M059J (cell line): ENCODE data around the gene LTBP1. TPM values are rescaled to one million over a fixed set of nuclear protein-coding genes. Genes with fewer than 3 reads are reported as not detected.

Experiments
- DNase-seq: peaks from one replicate; pipeline ENCODE4 v3.0.0-alpha.2; 2012; ENCODE audit warnings: low read depth
- total RNA-seq: library from RNA; depleted of rRNA; stranded (reverse); fragments of >200 nt; shearing (Covaris generic); gene quantifications from 2 replicates; pipeline ENCODE4 v1.2.3, GENCODE V29; 2014

Gene LTBP1
- total RNA-seq, 1 experiment from 2014 or later = 9.2 TPM

- no peak for DNase-seq
Measured at GRCh38 chr2:32932825-32933755, 13.7 kb upstream of the LTBP1 start.

DNA sequence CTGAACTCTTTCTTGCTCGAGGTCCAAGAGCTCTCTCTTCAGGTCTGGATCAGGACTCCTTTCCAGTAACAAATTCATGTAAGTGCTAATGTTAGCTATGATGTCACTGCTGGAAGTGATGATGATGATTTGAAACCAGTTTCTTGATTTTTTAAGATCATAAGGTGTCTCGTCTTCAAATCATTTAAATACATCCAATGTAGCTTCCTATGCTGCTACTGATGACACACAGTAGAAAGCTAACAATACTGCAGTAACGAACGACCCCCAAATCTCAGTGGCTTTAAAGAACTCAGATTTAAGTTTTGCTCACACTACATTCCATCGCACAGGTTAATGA lies 13.0 kb upstream of the LTBP1 start:
- no peak for DNase-seq

DNA sequence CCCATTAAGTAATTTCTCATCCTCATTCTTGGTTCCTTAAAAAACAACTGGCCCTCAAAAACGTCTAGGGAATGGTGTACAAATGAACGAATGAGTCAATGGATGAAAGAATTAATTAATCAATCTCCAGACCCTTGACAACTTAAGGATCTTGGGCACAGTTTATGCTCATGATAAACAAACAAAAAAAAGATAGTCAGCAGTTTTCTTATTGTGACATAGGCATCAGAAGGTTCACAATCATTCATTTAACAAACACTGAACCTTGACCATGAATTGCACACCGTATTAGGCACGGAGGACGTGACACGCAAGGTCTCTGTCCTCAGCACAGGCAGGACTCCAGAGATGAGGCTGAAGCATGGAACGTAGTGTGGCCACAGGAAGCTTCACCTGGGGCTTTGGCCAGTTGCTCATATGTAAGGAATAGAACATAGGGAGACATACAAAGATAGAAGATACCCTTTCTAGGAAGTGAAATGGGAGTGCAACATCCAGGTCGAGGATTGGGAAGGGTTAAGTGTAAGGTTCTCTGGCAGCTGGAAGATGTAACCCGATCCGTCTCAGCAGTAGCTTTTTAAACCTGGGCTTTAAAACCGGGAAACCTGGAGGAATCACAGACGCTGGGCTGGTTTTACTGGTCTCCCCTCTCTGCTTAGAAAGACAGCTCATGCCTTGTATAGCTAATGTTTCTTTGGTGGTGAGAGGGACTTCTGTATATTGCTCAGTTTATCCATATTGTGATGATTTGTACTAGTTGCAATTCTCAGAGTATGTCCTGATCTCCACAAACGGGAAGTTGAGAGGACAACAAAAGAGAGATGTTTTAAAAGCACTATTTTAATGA lies 8.9 kb upstream of the LTBP1 start:
- peak; percentile 40 for DNase-seq

DNA sequence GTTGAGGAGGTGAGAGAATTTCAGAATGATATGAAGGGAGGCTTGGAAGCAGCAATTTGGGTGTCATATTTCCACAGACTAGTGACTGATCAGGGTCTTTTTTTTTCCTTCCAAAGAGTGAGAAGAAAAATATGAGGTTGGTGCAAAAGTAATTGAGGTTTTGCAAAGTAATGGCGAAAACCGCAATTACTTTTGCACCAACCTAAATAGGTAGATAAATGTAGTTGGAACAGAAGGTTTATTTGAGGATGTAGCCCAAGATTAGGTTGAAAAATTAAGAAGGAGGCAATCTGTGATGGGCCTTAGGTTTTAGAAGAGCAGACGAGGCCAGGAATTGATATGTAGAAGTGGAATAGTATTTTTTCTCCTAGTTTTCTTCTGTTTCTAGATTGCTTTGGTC lies 7.8 kb upstream of the LTBP1 start:
- no peak for DNase-seq

- DNase-seq = no peak
Measured at GRCh38 chr2:32940316-32940997, 6.3 kb upstream of the LTBP1 start.

- no peak for DNase-seq
Measured at GRCh38 chr2:32941944-32942690, 4.6 kb upstream of the LTBP1 start.

GRCh38 chr2:32942793-32943485 lies 3.8 kb upstream of the LTBP1 start:
- no peak for DNase-seq

GRCh38 chr2:32945286-32945685 lies 1.5 kb upstream of the LTBP1 start:
- DNase-seq = no peak

DNA sequence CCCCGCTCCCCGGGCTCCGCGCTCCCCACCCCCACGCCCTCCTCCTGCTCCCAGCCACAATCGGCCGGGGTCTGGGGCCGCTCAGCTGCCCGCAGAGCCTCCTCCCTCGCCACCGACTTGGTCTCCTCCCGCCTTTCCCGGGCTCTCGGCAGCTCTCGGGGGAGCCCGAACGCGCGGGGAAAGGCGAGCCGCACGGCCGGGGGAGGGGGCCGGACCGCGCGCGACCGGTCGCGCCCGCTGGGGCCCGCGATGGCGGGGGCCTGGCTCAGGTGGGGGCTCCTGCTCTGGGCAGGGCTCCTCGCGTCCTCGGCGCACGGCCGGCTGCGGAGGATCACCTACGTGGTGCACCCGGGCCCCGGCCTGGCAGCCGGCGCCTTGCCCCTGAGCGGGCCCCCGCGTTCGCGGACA lies 327 bp downstream of the LTBP1 start:
- no peak for DNase-seq

DNA sequence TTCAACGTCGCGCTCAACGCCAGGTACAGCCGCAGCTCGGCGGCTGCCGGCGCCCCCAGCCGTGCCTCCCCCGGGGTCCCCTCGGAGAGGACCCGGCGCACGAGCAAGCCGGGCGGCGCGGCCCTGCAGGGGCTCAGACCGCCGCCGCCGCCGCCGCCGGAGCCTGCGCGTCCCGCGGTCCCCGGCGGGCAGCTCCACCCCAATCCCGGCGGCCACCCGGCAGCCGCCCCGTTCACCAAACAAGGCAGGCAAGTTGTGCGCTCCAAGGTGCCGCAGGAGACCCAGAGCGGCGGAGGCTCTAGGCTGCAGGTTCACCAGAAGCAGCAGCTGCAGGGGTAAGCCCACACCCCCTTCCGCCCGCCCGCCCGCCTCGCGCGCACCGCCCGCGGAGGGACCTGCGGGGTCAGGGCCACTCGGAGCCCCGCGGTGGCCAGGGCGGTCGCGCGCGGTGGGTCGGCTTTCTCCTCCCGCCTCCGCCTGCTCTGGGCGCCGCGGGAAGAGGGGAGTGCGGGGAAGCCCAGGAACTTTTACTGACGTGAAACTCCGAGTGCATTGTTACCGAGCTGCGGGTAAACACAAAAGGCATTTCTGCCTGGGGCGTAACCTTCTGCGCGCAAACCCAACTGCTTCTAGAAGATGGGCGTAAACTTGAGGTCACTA lies 861 bp downstream of the LTBP1 start:
- peak; percentile 56 for DNase-seq

GRCh38 chr2:32948266-32948665 lies 1.5 kb downstream of the LTBP1 start:
- no peak for DNase-seq

GRCh38 chr2:32949260-32949659 lies 2.5 kb downstream of the LTBP1 start:
- no peak for DNase-seq

GRCh38 chr2:32951672-32952071 lies 4.9 kb downstream of the LTBP1 start:
- no peak for DNase-seq

DNA sequence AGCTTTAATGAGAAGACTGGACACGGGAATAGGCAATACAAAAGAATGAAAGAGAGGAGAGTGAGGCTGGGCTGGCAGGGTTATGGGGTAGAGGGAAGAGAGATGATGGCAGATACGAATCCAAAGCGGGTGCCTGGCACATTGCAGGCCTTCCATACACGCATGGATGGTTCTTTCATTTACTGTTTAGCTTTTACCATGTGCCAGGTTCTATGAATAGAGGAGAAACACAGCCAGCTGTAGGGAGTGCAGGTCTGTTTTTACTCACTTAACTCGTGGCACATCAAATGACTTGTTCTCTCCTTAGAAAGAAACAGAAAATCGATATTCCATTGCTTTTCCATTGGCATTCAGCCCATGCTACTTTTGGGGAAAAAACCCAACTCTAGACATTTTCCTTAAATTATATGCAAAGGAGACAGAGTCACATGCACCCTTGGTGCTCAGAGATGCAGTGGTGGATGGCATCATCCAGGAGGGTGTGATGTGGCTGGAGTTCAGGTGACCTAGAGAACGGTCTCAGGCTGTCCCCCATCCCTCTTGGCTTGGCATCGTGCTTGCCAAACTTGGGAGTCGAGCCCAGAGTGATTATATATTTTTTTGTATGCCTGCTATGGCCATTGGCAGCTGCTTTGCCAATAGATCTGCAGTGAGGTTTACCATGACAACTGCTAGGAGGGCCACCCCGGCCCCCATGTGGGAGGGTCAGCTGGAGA lies 6.2 kb downstream of the LTBP1 start:
- no peak for DNase-seq

GRCh38 chr2:32954206-32954605 lies 7.5 kb downstream of the LTBP1 start:
- DNase-seq = no peak

- DNase-seq = no peak
Measured at GRCh38 chr2:32958821-32959220, 12.1 kb downstream of the LTBP1 start.

DNA sequence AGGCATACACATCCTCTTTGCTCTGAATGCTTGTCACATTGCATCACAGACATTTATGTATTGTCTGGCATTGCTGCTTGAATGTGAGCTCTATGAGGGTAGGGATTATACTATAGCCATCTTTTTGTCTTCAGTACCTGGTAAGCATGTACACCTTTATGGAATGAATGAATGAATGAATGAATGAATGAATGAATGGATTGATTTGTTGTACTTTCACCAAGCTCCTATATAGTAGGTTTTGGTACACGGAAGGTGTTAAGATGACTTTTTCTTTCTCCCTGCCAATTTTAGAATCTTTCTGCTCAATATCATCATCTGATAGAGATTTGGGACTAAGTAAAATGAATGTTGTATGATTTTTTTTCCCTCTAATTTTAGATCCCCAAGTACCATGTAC lies 13.5 kb downstream of the LTBP1 start:
- DNase-seq = no peak

GRCh38 chr2:32960647-32961403 lies 14.1 kb downstream of the LTBP1 start:
- DNase-seq = no peak

DNA sequence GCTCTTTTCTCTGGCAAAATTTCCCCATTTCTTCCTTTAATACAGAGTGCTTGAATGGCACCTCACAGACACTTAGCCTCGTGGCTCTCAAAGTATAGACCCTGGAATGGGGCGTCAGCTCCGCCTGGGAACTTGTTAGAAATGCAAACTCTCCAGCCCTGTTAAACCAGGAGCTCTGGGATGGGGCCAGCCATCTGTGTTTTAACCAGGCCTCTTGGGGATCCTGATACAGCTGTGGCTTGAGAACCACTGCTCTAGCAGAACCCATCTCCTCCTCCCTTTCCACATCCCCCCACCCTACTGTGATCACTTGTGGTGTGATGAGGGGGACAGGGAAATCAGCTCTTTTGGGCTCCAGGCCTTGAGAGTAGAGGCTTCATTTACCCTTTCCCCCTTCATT lies 15.9 kb downstream of the LTBP1 start:
- no peak for DNase-seq
